ENCODE measurements around the gene NXPH1. TPM values are rescaled to one million over a fixed set of nuclear protein-coding genes. Genes with fewer than 3 reads are reported as not detected.

Gene NXPH1
- total RNA-seq, 1 experiment from 2014 or later, result 0.59 TPM

DNA sequence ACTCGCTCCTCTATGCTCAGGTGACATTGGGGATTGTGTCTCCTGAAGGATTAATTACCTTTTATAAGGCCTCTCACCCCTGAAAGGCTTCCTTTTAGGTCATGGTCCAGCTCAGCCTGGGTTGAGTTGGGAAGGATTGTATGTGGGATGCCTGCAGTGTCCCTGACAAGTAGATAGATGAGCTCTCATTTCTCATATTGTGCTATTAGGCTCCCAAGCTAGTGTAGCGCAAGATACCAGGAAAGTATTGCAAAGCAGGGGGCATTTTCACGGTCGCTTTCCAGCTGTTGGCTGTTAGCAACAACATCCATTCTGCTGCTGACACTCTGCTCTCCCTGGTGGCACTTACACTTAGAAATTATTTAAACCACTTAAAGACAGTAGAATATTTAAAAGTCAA lies 31.9 kb downstream of the NXPH1 start:
- ChIA-PET POLR2A (no interaction called here), CTCF (interaction anchor here (1.2 kb wide), 1 partner anchor 21 kb away, joined by 3 read pairs; no protein-coding TSS in a partner anchor)
- Mint-ChIP-seq H3K27me3 (ENCODE audit: low read depth) (no peaks in the 10 kb centered on the region), H3K36me3 (no peaks in the 10 kb centered on the region), H3K27ac (no peak overlapping the region), H3K9me3 (no peaks in the 10 kb centered on the region), H3K4me1 (no peaks in the 10 kb centered on the region), H3K4me3 (no peak overlapping the region)
- DNase-seq (ENCODE audit: low spot score) (no peak), ATAC-seq (no peak)
- no peak for TF ChIP-seq NR1H2 (CRISPR knock-in tag; IDR thresholded peaks at IDR 0.05)
- TF ChIP-seq, protein P1, sequence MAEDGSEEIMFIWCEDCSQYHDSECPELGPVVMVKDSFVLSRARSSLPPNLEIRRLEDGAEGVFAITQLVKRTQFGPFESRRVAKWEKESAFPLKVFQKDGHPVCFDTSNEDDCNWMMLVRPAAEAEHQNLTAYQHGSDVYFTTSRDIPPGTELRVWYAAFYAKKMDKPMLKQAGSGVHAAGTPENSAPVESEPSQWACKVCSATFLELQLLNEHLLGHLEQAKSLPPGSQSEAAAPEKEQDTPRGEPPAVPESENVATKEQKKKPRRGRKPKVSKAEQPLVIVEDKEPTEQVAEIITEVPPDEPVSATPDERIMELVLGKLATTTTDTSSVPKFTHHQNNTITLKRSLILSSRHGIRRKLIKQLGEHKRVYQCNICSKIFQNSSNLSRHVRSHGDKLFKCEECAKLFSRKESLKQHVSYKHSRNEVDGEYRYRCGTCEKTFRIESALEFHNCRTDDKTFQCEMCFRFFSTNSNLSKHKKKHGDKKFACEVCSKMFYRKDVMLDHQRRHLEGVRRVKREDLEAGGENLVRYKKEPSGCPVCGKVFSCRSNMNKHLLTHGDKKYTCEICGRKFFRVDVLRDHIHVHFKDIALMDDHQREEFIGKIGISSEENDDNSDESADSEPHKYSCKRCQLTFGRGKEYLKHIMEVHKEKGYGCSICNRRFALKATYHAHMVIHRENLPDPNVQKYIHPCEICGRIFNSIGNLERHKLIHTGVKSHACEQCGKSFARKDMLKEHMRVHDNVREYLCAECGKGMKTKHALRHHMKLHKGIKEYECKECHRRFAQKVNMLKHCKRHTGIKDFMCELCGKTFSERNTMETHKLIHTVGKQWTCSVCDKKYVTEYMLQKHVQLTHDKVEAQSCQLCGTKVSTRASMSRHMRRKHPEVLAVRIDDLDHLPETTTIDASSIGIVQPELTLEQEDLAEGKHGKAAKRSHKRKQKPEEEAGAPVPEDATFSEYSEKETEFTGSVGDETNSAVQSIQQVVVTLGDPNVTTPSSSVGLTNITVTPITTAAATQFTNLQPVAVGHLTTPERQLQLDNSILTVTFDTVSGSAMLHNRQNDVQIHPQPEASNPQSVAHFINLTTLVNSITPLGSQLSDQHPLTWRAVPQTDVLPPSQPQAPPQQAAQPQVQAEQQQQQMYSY (CRISPR knock-in tag; IDR thresholded peaks at IDR 0.05), result no peak
- TF ChIP-seq NFE2L1 (CRISPR knock-in tag; IDR thresholded peaks at IDR 0.05), result no peak
- TF ChIP-seq ATF1 (CRISPR knock-in tag; IDR thresholded peaks at IDR 0.05), result no peak

GRCh38 chr7:8480527-8480926 lies 47.1 kb downstream of the NXPH1 start:
- no peak overlapping the region for H3K4me3 Mint-ChIP-seq
- peaks cover 14% of the 10 kb centered on the region for H3K9me3 Mint-ChIP-seq
- H3K4me1 Mint-ChIP-seq, result no peaks in the 10 kb centered on the region
- no peak for TF ChIP-seq MAX (CRISPR knock-in tag; IDR thresholded peaks at IDR 0.05)
- ChIA-PET CTCF (no interaction called here), POLR2A (no interaction called here)
- ATAC-seq, result no peak
- H3K27ac Mint-ChIP-seq, result no peak overlapping the region
- DNase-seq (ENCODE audit: low spot score), result no peak
- no peaks in the 10 kb centered on the region for H3K27me3 Mint-ChIP-seq (ENCODE audit: low read depth)
- 0 out of 2 replicates have a peak, but pooled peaks cover 4% of the 10 kb centered on the region for H3K36me3 Mint-ChIP-seq

- ATAC-seq (no peak), DNase-seq (ENCODE audit: low spot score) (no peak)
- ChIA-PET POLR2A (no interaction called here), CTCF (no interaction called here)
- Mint-ChIP-seq H3K9me3 (peaks cover 14% of the 10 kb centered on the region), H3K4me3 (no peak overlapping the region), H3K4me1 (no peaks in the 10 kb centered on the region), H3K27me3 (ENCODE audit: low read depth) (no peaks in the 10 kb centered on the region), H3K27ac (no peak overlapping the region), H3K36me3 (0 out of 2 replicates have a peak, but pooled peaks cover 4% of the 10 kb centered on the region)
- no peak for TF ChIP-seq NR3C1 (CRISPR knock-in tag; conservative IDR thresholded peaks at IDR 0.05; ENCODE audit: low read depth)
Measured at GRCh38 chr7:8481096-8481495, 47.7 kb downstream of the NXPH1 start.

DNA sequence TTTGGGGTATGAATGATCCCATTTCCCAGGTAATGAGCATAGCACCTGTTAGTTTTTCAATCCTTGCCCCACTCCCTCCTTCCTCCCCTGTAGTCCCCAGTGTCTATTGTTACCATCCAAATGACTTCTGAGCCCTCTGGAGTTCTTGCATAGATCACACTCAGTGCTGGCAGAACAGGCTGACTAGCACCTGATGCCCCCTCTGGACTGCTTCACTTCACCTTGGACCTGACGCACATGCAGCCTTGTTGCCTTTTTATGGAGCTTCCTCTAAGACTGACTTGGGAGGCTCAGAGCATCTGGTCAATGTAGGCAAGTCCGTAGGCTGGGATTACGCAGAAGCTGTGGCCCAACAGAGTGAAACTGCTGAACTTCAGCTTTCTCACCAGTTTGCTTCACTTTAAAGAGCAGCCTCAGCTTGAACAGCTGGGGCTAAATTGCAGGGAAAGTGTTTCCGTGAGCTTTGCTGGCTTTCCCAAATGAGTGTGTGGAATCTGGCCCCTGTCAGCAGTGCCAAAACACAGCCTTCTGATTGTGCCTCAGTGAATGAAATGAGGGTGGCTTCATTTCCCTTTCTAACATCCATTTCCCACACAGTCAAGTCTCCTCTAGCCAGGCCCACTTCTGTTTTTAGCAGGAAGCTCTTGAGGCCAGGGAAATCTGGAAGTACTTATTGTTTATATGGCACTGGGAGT lies 48.5 kb downstream of the NXPH1 start:
- Mint-ChIP-seq H3K27me3 (ENCODE audit: low read depth) (no peaks in the 10 kb centered on the region), H3K27ac (no peak overlapping the region), H3K4me3 (no peak overlapping the region), H3K4me1 (no peaks in the 10 kb centered on the region), H3K36me3 (0 out of 2 replicates have a peak, but pooled peaks cover 4% of the 10 kb centered on the region), H3K9me3 (peaks cover 14% of the 10 kb centered on the region)
- ChIA-PET CTCF (interaction anchor here (1.0 to 1.3 kb wide), 3 partner anchors 17 to 242 kb away, joined by 4 to 6 read pairs (median 4); no protein-coding TSS in a partner anchor), POLR2A (no interaction called here)
- ATAC-seq (peak; percentile 94), DNase-seq (ENCODE audit: low spot score) (peak; percentile 17)
- TF ChIP-seq PRRX2 (CRISPR knock-in tag; IDR thresholded peaks at IDR 0.05) (no peak), SMAD3 (CRISPR knock-in tag; IDR thresholded peaks at IDR 0.05; ENCODE audit: borderline replicate concordance) (no peak), ZNF423 (CRISPR knock-in tag; IDR thresholded peaks at IDR 0.05) (no peak), GTF2I (CRISPR knock-in tag; conservative IDR thresholded peaks at IDR 0.05) (no peak), CBFB (CRISPR knock-in tag; IDR thresholded peaks at IDR 0.05; ENCODE audit: low read depth) (no peak), IRF2 (CRISPR knock-in tag; IDR thresholded peaks at IDR 0.05; ENCODE audit: borderline replicate concordance, low read depth) (no peak), USF1 (CRISPR knock-in tag; IDR thresholded peaks at IDR 0.05) (no peak), ZNF396 (CRISPR knock-in tag; IDR thresholded peaks at IDR 0.05; ENCODE audit: borderline replicate concordance) (no peak), ATF1 (CRISPR knock-in tag; IDR thresholded peaks at IDR 0.05) (no peak), MAX (CRISPR knock-in tag; IDR thresholded peaks at IDR 0.05) (no peak), ZNF121 (CRISPR knock-in tag; IDR thresholded peaks at IDR 0.05) (no peak), SP1 (CRISPR knock-in tag; conservative IDR thresholded peaks at IDR 0.05) (no peak), KAT7 (CRISPR knock-in tag; IDR thresholded peaks at IDR 0.05; ENCODE audit: borderline replicate concordance) (no peak), ZNF425 (CRISPR knock-in tag; conservative IDR thresholded peaks at IDR 0.05) (no peak)
- TF ChIP-seq, protein P2, sequence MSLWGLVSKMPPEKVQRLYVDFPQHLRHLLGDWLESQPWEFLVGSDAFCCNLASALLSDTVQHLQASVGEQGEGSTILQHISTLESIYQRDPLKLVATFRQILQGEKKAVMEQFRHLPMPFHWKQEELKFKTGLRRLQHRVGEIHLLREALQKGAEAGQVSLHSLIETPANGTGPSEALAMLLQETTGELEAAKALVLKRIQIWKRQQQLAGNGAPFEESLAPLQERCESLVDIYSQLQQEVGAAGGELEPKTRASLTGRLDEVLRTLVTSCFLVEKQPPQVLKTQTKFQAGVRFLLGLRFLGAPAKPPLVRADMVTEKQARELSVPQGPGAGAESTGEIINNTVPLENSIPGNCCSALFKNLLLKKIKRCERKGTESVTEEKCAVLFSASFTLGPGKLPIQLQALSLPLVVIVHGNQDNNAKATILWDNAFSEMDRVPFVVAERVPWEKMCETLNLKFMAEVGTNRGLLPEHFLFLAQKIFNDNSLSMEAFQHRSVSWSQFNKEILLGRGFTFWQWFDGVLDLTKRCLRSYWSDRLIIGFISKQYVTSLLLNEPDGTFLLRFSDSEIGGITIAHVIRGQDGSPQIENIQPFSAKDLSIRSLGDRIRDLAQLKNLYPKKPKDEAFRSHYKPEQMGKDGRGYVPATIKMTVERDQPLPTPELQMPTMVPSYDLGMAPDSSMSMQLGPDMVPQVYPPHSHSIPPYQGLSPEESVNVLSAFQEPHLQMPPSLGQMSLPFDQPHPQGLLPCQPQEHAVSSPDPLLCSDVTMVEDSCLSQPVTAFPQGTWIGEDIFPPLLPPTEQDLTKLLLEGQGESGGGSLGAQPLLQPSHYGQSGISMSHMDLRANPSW (CRISPR knock-in tag; conservative IDR thresholded peaks at IDR 0.05; ENCODE audit: low read depth), result no peak

Measured in WTC11 (cell line).